ENCODE measurements around the gene TMEM39A. TPM values are rescaled to one million over a fixed set of nuclear protein-coding genes. Genes with fewer than 3 reads are reported as not detected.
A peak's percentile ranks its signal among the peaks of the same experiment; 100 is the strongest.

Gene TMEM39A
- total and polyA plus RNA-seq, 4 donors: 9.3 to 51.2 (median 37.9) TPM

GRCh38 chr3:119400466-119400865 is 62.9 kb downstream of the TMEM39A start:
- no peak for TF ChIP-seq CTCF (IDR thresholded peaks at IDR 0.05; ENCODE audit: control extremely low read depth, extremely low read depth)
- Histone ChIP-seq H3K4me3 (no peak overlapping the region), H3K9ac (ENCODE audit: insufficient read depth in 1 of 2, low read length in 2 of 2) (no peak overlapping the region), H3K27ac (ENCODE audit: low read depth in 1 of 2, low read length in 1 of 2) (no peak overlapping the region), H3K27me3 (ENCODE audit: control insufficient read depth in 3 of 3, insufficient read depth in 3 of 3, low read length in 2 of 3) (no peaks in the 10 kb centered on the region), H3K9me3 (ENCODE audit: control insufficient read depth in 4 of 4, insufficient read depth in 3 of 4, low read length in 3 of 4) (no peaks in the 10 kb centered on the region), H3K36me3 (ENCODE audit: control insufficient read depth in 4 of 4, insufficient read depth in 4 of 4, low read length in 4 of 4) (peaks cover 17 to 28% (median 26%) of the 10 kb centered on the region in 4 donors), H3K4me1 (ENCODE audit: control insufficient read depth in 5 of 5, insufficient read depth in 5 of 5, low read length in 5 of 5) (no peaks in the 10 kb centered on the region)
- no peak for DNase-seq
- no peak for ATAC-seq (ENCODE audit: insufficient read depth, low FRiP score)
- 85 to 87% methylated on average over 5 of the region's 5 CpGs for WGBS, 2 donors

GRCh38 chr3:119396870-119397269 is 66.5 kb downstream of the TMEM39A start:
- WGBS, 2 donors: 98% methylated on average over 2 of the region's 2 CpGs

GRCh38 chr3:119395923-119396358 is 67.5 kb downstream of the TMEM39A start:
- WGBS, 2 donors: 89 to 90% methylated on average over 2 of the region's 2 CpGs
- TF ChIP-seq CTCF (IDR thresholded peaks at IDR 0.05; ENCODE audit: control extremely low read depth, extremely low read depth): no peak
- Histone ChIP-seq H3K27me3 (ENCODE audit: control insufficient read depth in 3 of 3, insufficient read depth in 3 of 3, low read length in 2 of 3) (no peaks in the 10 kb centered on the region), H3K9ac (ENCODE audit: insufficient read depth in 1 of 2, low read length in 2 of 2) (no peak overlapping the region), H3K9me3 (ENCODE audit: control insufficient read depth in 4 of 4, insufficient read depth in 3 of 4, low read length in 3 of 4) (no peaks in the 10 kb centered on the region), H3K4me3 (no peak overlapping the region), H3K27ac (ENCODE audit: low read depth in 1 of 2, low read length in 1 of 2) (no peak overlapping the region), H3K36me3 (ENCODE audit: control insufficient read depth in 4 of 4, insufficient read depth in 4 of 4, low read length in 4 of 4) (peaks cover 25 to 29% (median 28%) of the 10 kb centered on the region in 4 donors), H3K4me1 (ENCODE audit: control insufficient read depth in 5 of 5, insufficient read depth in 5 of 5, low read length in 5 of 5) (no peaks in the 10 kb centered on the region)
- ATAC-seq (ENCODE audit: insufficient read depth, low FRiP score) (no peak), DNase-seq (no peak)

More at GRCh38 chr3:119396870-119397269, 66.5 kb downstream of the TMEM39A start:
- no peak for ATAC-seq (ENCODE audit: insufficient read depth, low FRiP score)
- H3K36me3 ChIP-seq (ENCODE audit: control insufficient read depth in 4 of 4, insufficient read depth in 4 of 4, low read length in 4 of 4): peaks cover 21 to 27% (median 25%) of the 10 kb centered on the region in 4 donors
- H3K9me3 ChIP-seq (ENCODE audit: control insufficient read depth in 4 of 4, insufficient read depth in 3 of 4, low read length in 3 of 4): no peaks in the 10 kb centered on the region
- no peak for DNase-seq
- no peak overlapping the region for H3K4me3 ChIP-seq
- no peaks in the 10 kb centered on the region for H3K4me1 ChIP-seq (ENCODE audit: control insufficient read depth in 5 of 5, insufficient read depth in 5 of 5, low read length in 5 of 5)
- no peak overlapping the region for H3K9ac ChIP-seq (ENCODE audit: insufficient read depth in 1 of 2, low read length in 2 of 2)
- no peaks in the 10 kb centered on the region for H3K27me3 ChIP-seq (ENCODE audit: control insufficient read depth in 3 of 3, insufficient read depth in 3 of 3, low read length in 2 of 3)
- no peak for TF ChIP-seq CTCF (IDR thresholded peaks at IDR 0.05; ENCODE audit: control extremely low read depth, extremely low read depth)
- no peak overlapping the region for H3K27ac ChIP-seq (ENCODE audit: low read depth in 1 of 2, low read length in 1 of 2)

- Histone ChIP-seq H3K4me1 (ENCODE audit: control insufficient read depth in 5 of 5, insufficient read depth in 5 of 5, low read length in 5 of 5) (no peaks in the 10 kb centered on the region), H3K36me3 (ENCODE audit: control insufficient read depth in 4 of 4, insufficient read depth in 4 of 4, low read length in 4 of 4) (peaks cover 17 to 38% (median 29%) of the 10 kb centered on the region in 4 donors), H3K9me3 (ENCODE audit: control insufficient read depth in 4 of 4, insufficient read depth in 3 of 4, low read length in 3 of 4) (no peaks in the 10 kb centered on the region), H3K9ac (ENCODE audit: insufficient read depth in 1 of 2, low read length in 2 of 2) (no peak overlapping the region), H3K4me3 (no peak overlapping the region), H3K27ac (ENCODE audit: low read depth in 1 of 2, low read length in 1 of 2) (no peak overlapping the region), H3K27me3 (ENCODE audit: control insufficient read depth in 3 of 3, insufficient read depth in 3 of 3, low read length in 2 of 3) (no peaks in the 10 kb centered on the region)
- DNase-seq (peak; percentile 3 to 15 (median 11)), ATAC-seq (ENCODE audit: insufficient read depth, low FRiP score) (no peak)
- TF ChIP-seq CTCF (IDR thresholded peaks at IDR 0.05; ENCODE audit: control extremely low read depth, extremely low read depth): no peak
- 88 to 92% methylated on average over 8 of the region's 8 CpGs for whole genome bisulfite sequencing, 2 donors
These were observed 74.8 kb downstream of the TMEM39A start for GRCh38 chr3:119388577-119388976.

All from lung (tissue), 12 donors.